Fibroblast of lung (primary cell): Measurements from ENCODE around the gene IGFBP6.

Source experiments
- CTCF ChIP-seq, 2 donors: IDR thresholded peaks in 1 of 2; conservative IDR thresholded peaks in 1 of 2; 1 replicate in 1 of 2; 2 replicates in 1 of 2; pipeline ENCODE4 v1.5.1; 2011 to 2012; ENCODE audit warnings: low read length in 2 of 2, control low read depth in 1 of 2, inconsistent platforms in 1 of 2, low read depth in 1 of 2, mild to moderate bottlenecking in 1 of 2
- EZH2 ChIP-seq: IDR thresholded peaks from 2 replicates; pipeline ENCODE4 v1.5.1; 2012; ENCODE audit warnings: low read length, control low read depth, mild to moderate bottlenecking; ENCODE audit errors: missing control alignments

- TF ChIP-seq CTCF (conservative IDR thresholded peaks at IDR 0.05 in 1 of 2, IDR thresholded peaks at IDR 0.05 in 1 of 2; ENCODE audit: low read depth in 1 of 2, low read length in 2 of 2) (no peak), EZH2 (no peak)
Observed at GRCh38 chr12:53079226-53080117, 18.0 kb upstream of the IGFBP6 start, which contains the start of gene SPRYD3.
